ENCODE results near the gene MSI1.

The MSI1 gene

DNA sequence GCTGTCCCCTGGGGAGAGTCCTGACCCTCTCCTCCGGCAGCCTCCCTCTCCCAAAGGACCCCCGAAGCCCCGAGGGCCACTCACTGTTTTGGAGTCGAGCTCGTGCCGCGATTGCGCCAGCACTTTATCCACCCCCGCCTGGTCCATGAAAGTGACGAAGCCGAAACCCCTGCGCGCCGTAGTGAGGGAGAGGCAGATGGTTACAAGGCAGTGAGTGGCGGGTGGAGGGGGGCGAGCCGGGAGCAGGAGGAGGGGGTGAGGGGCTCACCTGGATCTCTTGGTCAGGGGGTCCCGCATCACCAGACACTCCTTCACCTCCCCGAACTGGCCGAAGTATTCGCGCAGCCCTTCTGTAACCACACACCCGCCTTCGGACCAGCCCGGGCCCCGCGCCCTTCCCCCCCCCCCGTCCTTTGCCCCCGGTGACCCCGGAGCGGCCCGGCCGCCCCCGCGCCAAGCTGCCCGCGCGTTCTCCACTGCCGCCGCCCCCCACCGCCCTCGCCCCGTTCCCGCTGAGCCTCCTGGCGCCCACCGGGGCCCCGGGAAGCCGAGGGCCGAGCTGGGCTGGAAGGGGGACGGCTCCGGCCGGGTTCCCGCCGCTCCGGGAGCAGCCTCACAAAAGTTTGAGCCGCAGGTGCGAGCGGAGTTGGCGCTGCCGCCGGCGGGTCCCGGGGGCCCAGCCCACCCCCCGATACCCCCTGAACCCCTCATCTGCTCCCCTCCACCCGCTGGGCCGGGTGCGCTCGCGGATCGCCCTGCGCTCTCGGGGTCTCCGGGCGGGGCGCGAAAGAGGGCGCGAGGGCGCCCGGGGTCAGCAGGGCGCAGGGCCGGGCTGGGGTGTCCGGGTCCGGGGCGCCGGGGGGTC, 808 bp downstream of the MSI1 start:
- no peaks in the 10 kb centered on the region for H3K9me3 Mint-ChIP-seq
- peak; percentile 18 for DNase-seq (ENCODE audit: low spot score)

GRCh38 chr12:120367233-120367923, 1.6 kb downstream of the MSI1 start:
- Mint-ChIP-seq H3K36me3 (ENCODE audit: low read depth) (no peaks in the 10 kb centered on the region), H3K9me3 (no peaks in the 10 kb centered on the region), H3K27me3 (ENCODE audit: low read depth) (peaks cover 79% of the 10 kb centered on the region), H3K27ac (no peak overlapping the region), H3K4me1 (ENCODE audit: low read depth) (peaks cover 8% of the 10 kb centered on the region), H3K4me3 (peak overlapping the region; percentile 41)
- no peak for DNase-seq (ENCODE audit: low spot score)

More for the DNA sequence above, 808 bp downstream of the MSI1 start:
- H3K27ac Mint-ChIP-seq = no peak overlapping the region
- H3K4me3 Mint-ChIP-seq = peak overlapping the region; percentile 41
- no peaks in the 10 kb centered on the region for H3K36me3 Mint-ChIP-seq (ENCODE audit: low read depth)
- H3K4me1 Mint-ChIP-seq (ENCODE audit: low read depth) = peaks cover 8% of the 10 kb centered on the region
- peaks cover 80% of the 10 kb centered on the region for H3K27me3 Mint-ChIP-seq (ENCODE audit: low read depth)

GRCh38 chr12:120366845-120367232, 2.1 kb downstream of the MSI1 start:
- DNase-seq (ENCODE audit: low spot score) = no peak
- Mint-ChIP-seq H3K36me3 (ENCODE audit: low read depth) (no peaks in the 10 kb centered on the region), H3K27ac (no peak overlapping the region), H3K4me1 (ENCODE audit: low read depth) (peaks cover 8% of the 10 kb centered on the region), H3K27me3 (ENCODE audit: low read depth) (peaks cover 79% of the 10 kb centered on the region), H3K4me3 (no peak overlapping the region), H3K9me3 (no peaks in the 10 kb centered on the region)

DNA sequence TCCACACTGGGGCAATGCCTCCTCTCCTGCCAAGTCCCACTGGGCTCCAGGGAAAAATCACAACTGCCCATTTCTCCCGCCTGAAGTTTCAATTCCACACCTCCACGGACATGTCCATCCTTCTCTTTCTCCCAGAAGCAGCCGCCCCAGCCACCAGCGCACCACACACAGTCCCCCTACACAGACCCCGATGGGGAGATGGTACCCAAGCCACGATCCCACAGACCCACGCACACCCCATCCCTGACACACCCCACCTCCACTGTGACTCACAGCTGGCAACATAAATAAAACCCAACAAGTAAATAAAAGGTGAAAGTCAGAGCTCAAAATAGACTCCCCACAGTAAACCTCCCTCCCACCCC, 2.6 kb downstream of the MSI1 start:
- Mint-ChIP-seq H3K4me3 (no peak overlapping the region), H3K27me3 (ENCODE audit: low read depth) (peaks cover 74% of the 10 kb centered on the region), H3K36me3 (ENCODE audit: low read depth) (no peaks in the 10 kb centered on the region), H3K9me3 (no peaks in the 10 kb centered on the region), H3K27ac (no peak overlapping the region), H3K4me1 (ENCODE audit: low read depth) (peaks cover 8% of the 10 kb centered on the region)
- DNase-seq (ENCODE audit: low spot score) = no peak

- Mint-ChIP-seq H3K36me3 (ENCODE audit: low read depth) (no peaks in the 10 kb centered on the region), H3K4me1 (ENCODE audit: low read depth) (peaks cover 8% of the 10 kb centered on the region), H3K4me3 (no peak overlapping the region), H3K27ac (no peak overlapping the region), H3K9me3 (no peaks in the 10 kb centered on the region), H3K27me3 (ENCODE audit: low read depth) (peaks cover 73% of the 10 kb centered on the region)
- no peak for DNase-seq (ENCODE audit: low spot score)
These were observed 3.2 kb downstream of the MSI1 start for GRCh38 chr12:120365675-120366340.

DNA sequence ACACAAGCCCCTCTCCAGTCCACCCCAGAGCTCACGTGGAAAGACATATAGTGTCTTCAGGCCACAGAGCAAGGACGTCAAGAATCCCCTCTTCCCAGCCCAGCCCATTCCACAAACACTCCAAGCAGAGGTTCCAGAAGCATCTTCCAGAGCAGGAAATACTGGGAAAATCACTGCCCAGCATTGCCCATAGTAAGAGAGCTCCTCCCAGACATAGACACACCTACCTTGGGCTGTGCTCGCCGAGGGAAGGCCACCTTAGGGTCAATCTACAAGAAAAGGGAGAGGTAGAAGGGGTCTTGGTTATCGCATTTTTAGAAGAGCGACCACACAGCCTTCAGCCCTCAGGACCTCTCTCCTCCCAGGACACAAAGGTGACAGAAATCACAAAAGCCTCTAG, 4.5 kb downstream of the MSI1 start:
- H3K4me3 Mint-ChIP-seq = no peak overlapping the region
- peaks cover 2% of the 10 kb centered on the region for H3K4me1 Mint-ChIP-seq (ENCODE audit: low read depth)
- H3K27ac Mint-ChIP-seq = no peak overlapping the region
- peaks cover 70% of the 10 kb centered on the region for H3K27me3 Mint-ChIP-seq (ENCODE audit: low read depth)
- no peaks in the 10 kb centered on the region for H3K36me3 Mint-ChIP-seq (ENCODE audit: low read depth)
- no peak for DNase-seq (ENCODE audit: low spot score)
- H3K9me3 Mint-ChIP-seq = no peaks in the 10 kb centered on the region

- Mint-ChIP-seq H3K27me3 (ENCODE audit: low read depth) (peaks cover 69% of the 10 kb centered on the region), H3K27ac (no peak overlapping the region), H3K36me3 (ENCODE audit: low read depth) (no peaks in the 10 kb centered on the region), H3K4me3 (no peak overlapping the region), H3K9me3 (no peaks in the 10 kb centered on the region), H3K4me1 (ENCODE audit: low read depth) (peaks cover 2% of the 10 kb centered on the region)
- no peak for DNase-seq (ENCODE audit: low spot score)
These were observed 5.6 kb downstream of the MSI1 start for GRCh38 chr12:120363274-120363855.

- no peak for DNase-seq (ENCODE audit: low spot score)
- H3K27ac Mint-ChIP-seq = no peak overlapping the region
These were observed 6.3 kb downstream of the MSI1 start for GRCh38 chr12:120362516-120363273.

DNA sequence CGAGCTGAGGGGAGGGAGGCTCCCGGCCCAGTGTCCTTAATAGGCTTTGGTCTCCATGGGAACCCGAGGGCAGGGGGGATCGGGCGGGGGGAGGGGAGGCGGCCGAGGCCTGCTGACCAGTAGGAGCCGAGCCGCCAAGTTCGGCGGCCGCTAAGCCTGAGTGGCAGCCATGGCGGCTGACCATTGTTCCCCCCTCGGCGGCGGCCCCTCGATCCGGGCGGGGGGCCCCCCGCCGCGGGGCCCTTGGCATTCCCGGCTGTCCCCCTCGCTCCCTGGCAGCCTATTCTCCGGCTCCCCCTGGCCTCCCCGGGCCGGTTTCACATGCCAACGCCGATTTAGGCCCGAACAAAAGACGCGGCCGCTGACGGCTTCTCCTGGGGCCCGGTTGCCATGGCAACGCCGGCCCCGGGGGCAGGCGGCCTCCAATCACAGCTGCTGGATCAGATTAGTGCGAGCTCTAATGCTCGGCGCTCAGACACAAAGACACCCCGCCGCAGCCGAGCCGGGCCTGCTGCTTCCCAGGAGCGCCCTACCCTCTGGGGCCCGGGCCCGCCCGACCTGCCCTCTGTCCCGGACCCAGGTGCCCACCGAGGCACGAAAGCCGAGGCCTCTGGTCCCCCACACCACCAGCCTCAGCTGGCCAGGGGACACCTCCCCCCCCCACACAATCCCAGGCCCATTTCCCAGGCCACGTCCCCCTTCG, 7.3 kb downstream of the MSI1 start:
- Mint-ChIP-seq H3K36me3 (ENCODE audit: low read depth) (no peaks in the 10 kb centered on the region), H3K4me3 (no peak overlapping the region), H3K27ac (no peak overlapping the region), H3K27me3 (ENCODE audit: low read depth) (peaks cover 61% of the 10 kb centered on the region), H3K4me1 (ENCODE audit: low read depth) (no peaks in the 10 kb centered on the region), H3K9me3 (no peaks in the 10 kb centered on the region)
- no peak for DNase-seq (ENCODE audit: low spot score)

More at GRCh38 chr12:120362516-120363273, 6.3 kb downstream of the MSI1 start:
- Mint-ChIP-seq H3K4me3 (no peak overlapping the region), H3K4me1 (ENCODE audit: low read depth) (peaks cover 2% of the 10 kb centered on the region), H3K36me3 (ENCODE audit: low read depth) (no peaks in the 10 kb centered on the region), H3K27me3 (ENCODE audit: low read depth) (peaks cover 71% of the 10 kb centered on the region), H3K9me3 (no peaks in the 10 kb centered on the region)

DNA sequence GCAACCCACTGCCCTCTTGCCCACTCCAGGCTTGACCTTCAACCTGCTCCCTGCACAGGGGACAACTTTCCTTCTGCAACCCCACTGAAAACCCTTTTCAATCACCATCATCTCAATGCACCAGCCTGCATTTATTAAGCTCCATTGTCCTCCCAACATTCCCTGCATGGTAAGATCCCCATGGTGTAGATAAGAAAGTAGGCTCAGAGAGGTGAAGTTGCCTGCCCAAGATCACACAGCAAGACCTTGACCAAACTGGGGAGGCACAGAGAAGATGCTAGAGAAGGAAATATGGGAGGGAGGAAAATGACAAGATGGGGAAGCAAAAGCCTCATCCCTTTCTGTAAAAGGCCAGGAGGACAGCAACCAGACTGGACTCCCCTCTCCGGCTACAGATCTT, 9.8 kb downstream of the MSI1 start:
- H3K27me3 Mint-ChIP-seq (ENCODE audit: low read depth) = peaks cover 40% of the 10 kb centered on the region
- no peak overlapping the region for H3K4me3 Mint-ChIP-seq
- no peaks in the 10 kb centered on the region for H3K4me1 Mint-ChIP-seq (ENCODE audit: low read depth)
- H3K36me3 Mint-ChIP-seq (ENCODE audit: low read depth) = no peaks in the 10 kb centered on the region
- no peaks in the 10 kb centered on the region for H3K9me3 Mint-ChIP-seq
- H3K27ac Mint-ChIP-seq = no peak overlapping the region
- DNase-seq (ENCODE audit: low spot score) = no peak

DNA sequence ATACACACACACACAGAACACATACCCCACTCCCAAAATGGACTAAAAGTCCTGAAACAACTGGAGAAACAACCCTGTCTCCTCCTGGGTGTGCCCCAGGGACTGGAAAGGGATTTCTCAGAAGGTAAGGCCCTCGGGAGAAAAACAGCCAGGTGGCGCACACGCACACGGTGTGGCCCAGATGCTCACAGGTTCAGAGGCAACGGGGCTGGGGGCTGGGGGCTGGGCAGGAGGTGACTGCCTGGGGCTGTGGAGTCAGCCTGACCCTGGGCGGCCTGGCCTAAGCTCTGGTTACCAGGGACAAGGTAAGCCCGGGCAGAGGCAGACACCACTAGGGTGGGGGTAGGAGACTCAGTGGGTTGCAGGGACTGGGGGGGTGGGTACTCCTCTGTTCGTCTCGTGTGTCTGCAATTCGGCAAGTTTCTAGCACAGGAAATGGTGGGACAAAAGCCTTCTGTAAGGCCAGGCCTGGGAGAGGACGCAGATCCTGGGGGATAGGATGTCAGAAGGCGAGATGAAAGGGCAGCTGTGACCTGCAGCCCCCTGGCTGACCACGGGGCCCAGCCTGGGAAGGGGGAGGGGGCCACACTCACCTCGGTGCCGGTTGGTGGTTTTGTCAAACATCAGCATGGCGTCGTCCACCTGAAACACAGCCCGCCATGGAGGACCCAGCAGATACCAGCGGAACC, 10.4 kb downstream of the MSI1 start:
- H3K4me1 Mint-ChIP-seq (ENCODE audit: low read depth) = no peaks in the 10 kb centered on the region
- DNase-seq (ENCODE audit: low spot score) = no peak
- no peaks in the 10 kb centered on the region for H3K9me3 Mint-ChIP-seq
- H3K27ac Mint-ChIP-seq = no peak overlapping the region
- H3K27me3 Mint-ChIP-seq (ENCODE audit: low read depth) = peaks cover 36% of the 10 kb centered on the region
- H3K36me3 Mint-ChIP-seq (ENCODE audit: low read depth) = no peaks in the 10 kb centered on the region
- H3K4me3 Mint-ChIP-seq = no peak overlapping the region

DNA sequence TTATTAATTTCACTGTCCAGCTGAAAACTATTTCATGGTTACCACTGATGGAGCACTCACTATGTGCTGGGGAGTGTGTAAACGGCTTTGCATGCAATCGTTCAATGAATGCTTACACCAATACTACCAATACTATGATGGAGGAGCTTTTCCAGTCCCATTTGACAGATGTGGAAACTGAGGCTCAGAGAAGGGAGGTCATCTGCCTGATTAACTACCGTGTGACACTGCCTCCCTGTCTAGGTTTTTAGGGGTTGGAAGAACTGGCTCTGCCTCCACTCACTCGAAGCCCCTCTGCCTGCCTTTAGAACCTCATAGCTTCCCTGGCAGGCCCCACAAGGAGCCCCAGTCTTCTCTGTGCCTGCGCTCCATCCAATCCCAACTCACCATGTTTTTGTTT, 11.9 kb downstream of the MSI1 start:
- Mint-ChIP-seq H3K4me1 (ENCODE audit: low read depth) (no peaks in the 10 kb centered on the region), H3K27me3 (ENCODE audit: low read depth) (peaks cover 23% of the 10 kb centered on the region), H3K36me3 (ENCODE audit: low read depth) (no peaks in the 10 kb centered on the region), H3K4me3 (no peak overlapping the region), H3K27ac (no peak overlapping the region), H3K9me3 (no peaks in the 10 kb centered on the region)
- DNase-seq (ENCODE audit: low spot score) = no peak

All from T-helper 2 cell treated with Interferon-gamma antibody and Interleukin-4, amounts not matched to agents 5 μg/mL and 100 μg/mL, for 36 hours (primary cell).